Measurements from ENCODE around the gene ZNF629. TPM values are rescaled to one million over a fixed set of nuclear protein-coding genes. Genes with fewer than 3 reads are reported as not detected.

ZNF629 gene
- total RNA-seq, 2 experiments from 2014 or later = 1.0 to 2.5 TPM

GRCh38 chr16:30784215-30784614 is 2.8 kb downstream of the ZNF629 start:
- Histone ChIP-seq H3K4me2 (ENCODE audit: low read length) (no peak overlapping the region), H3K27ac (ENCODE audit: low read depth, low read length, poor library complexity, severe bottlenecking) (no peak overlapping the region), H3K4me3 (ENCODE audit: low read depth, low read length, poor library complexity, severe bottlenecking) (no peak overlapping the region), H3K79me2 (ENCODE audit: insufficient read depth, low read depth, low read length) (no peaks in the 10 kb centered on the region), H3K9me2 (ENCODE audit: insufficient read depth, low read length) (no peaks in the 10 kb centered on the region), H4K20me1 (ENCODE audit: insufficient read depth, low read length) (no peaks in the 10 kb centered on the region; the same call in 1 of the 2 replicates), H3K36me3 (ENCODE audit: insufficient read depth, low read length) (no peaks in the 10 kb centered on the region), H2AFZ (ENCODE audit: low read length) (no peak overlapping the region), H3K4me1 (ENCODE audit: insufficient read depth, low read length, poor library complexity, severe bottlenecking) (peaks cover 10% of the 10 kb centered on the region), H3K9me3 (ENCODE audit: low read length) (no peaks in the 10 kb centered on the region)
- no peak for DNase-seq (ENCODE audit: low spot score)
- intact Hi-C loops (cut with micrococcal nuclease; ENCODE audit: unreplicated experiment) = no loop called here
- CTCF ChIA-PET (ENCODE audit: unreplicated experiment) = no interaction called here
- BruUV-seq (replicated peaks) = no TSS peak
- POLR2A ChIA-PET = no interaction called here
- TF ChIP-seq EZH2phosphoT487 (IDR thresholded peaks at IDR 0.05; ENCODE audit: borderline replicate concordance, low read depth, low read length) = no peak

- BruUV-seq (replicated peaks) = no TSS peak
- H4K20me1 ChIP-seq (ENCODE audit: insufficient read depth, low read length) = no peaks in the 10 kb centered on the region; the same call in 1 of the 2 replicates
- DNase-seq (ENCODE audit: low spot score) = no peak
- H3K4me2 ChIP-seq (ENCODE audit: low read length) = no peak overlapping the region
- TF ChIP-seq CTCF (conservative IDR thresholded peaks at IDR 0.05; ENCODE audit: low read length) = no peak
- no peak for TF ChIP-seq EZH2phosphoT487 (IDR thresholded peaks at IDR 0.05; ENCODE audit: borderline replicate concordance, low read depth, low read length)
- H3K36me3 ChIP-seq (ENCODE audit: insufficient read depth, low read length) = no peaks in the 10 kb centered on the region
- ChIA-PET CTCF (ENCODE audit: unreplicated experiment) (no interaction called here), POLR2A (interaction anchor here (1.9 kb wide), 1 partner anchor 10 kb away, joined by 4 read pairs; no protein-coding TSS in a partner anchor)
- H3K27ac ChIP-seq (ENCODE audit: low read depth, low read length, poor library complexity, severe bottlenecking) = no peak overlapping the region
- no peak overlapping the region for H3K4me3 ChIP-seq (ENCODE audit: low read depth, low read length, poor library complexity, severe bottlenecking)
- no peaks in the 10 kb centered on the region for H3K9me3 ChIP-seq (ENCODE audit: low read length)
- no peaks in the 10 kb centered on the region for H3K9me2 ChIP-seq (ENCODE audit: insufficient read depth, low read length)
- intact Hi-C loops (cut with micrococcal nuclease; ENCODE audit: unreplicated experiment) = no loop called here
- H2AFZ ChIP-seq (ENCODE audit: low read length) = no peak overlapping the region
- H3K79me2 ChIP-seq (ENCODE audit: insufficient read depth, low read depth, low read length) = no peaks in the 10 kb centered on the region
- H3K4me1 ChIP-seq (ENCODE audit: insufficient read depth, low read length, poor library complexity, severe bottlenecking) = peaks cover 10% of the 10 kb centered on the region
Observed at GRCh38 chr16:30783280-30784109, 3.5 kb downstream of the ZNF629 start.

- no TSS peak for BruUV-seq (replicated peaks)
- POLR2A ChIA-PET = interaction anchor here (1.9 kb wide), 1 partner anchor 10 kb away, joined by 4 read pairs; no protein-coding TSS in a partner anchor
Observed at GRCh38 chr16:30782486-30783279, 4.3 kb downstream of the ZNF629 start.

More at GRCh38 chr16:30782486-30783279, 4.3 kb downstream of the ZNF629 start:
- H2AFZ ChIP-seq (ENCODE audit: low read length) = no peak overlapping the region
- H3K4me2 ChIP-seq (ENCODE audit: low read length) = no peak overlapping the region
- no peak for DNase-seq (ENCODE audit: low spot score)
- H3K9me2 ChIP-seq (ENCODE audit: insufficient read depth, low read length) = no peaks in the 10 kb centered on the region
- H3K36me3 ChIP-seq (ENCODE audit: insufficient read depth, low read length) = no peaks in the 10 kb centered on the region
- no peak overlapping the region for H3K4me3 ChIP-seq (ENCODE audit: low read depth, low read length, poor library complexity, severe bottlenecking)
- CTCF ChIA-PET (ENCODE audit: unreplicated experiment) = no interaction called here
- H3K9me3 ChIP-seq (ENCODE audit: low read length) = no peaks in the 10 kb centered on the region
- TF ChIP-seq CTCF (conservative IDR thresholded peaks at IDR 0.05; ENCODE audit: low read length) (no peak), EZH2phosphoT487 (IDR thresholded peaks at IDR 0.05; ENCODE audit: borderline replicate concordance, low read depth, low read length) (no peak)
- no peak overlapping the region for H3K27ac ChIP-seq (ENCODE audit: low read depth, low read length, poor library complexity, severe bottlenecking)
- peaks cover 10% of the 10 kb centered on the region for H3K4me1 ChIP-seq (ENCODE audit: insufficient read depth, low read length, poor library complexity, severe bottlenecking)
- intact Hi-C loops (cut with micrococcal nuclease; ENCODE audit: unreplicated experiment) = no loop called here
- no peaks in the 10 kb centered on the region for H3K79me2 ChIP-seq (ENCODE audit: insufficient read depth, low read depth, low read length)
- no peaks in the 10 kb centered on the region; the same call in 1 of the 2 replicates for H4K20me1 ChIP-seq (ENCODE audit: insufficient read depth, low read length)

Measured in OCI-LY7 (cell line).